Vagina (tissue), 2 donors: Measurements from ENCODE around the gene LDLRAD4. TPM values are rescaled to one million over a fixed set of nuclear protein-coding genes. Genes with fewer than 3 reads are reported as not detected.
"Not testable (repeated sequence)": the region's sequence is repeated elsewhere in the genome, so short reads cannot be mapped to it uniquely, and the experiment has no call there.

Experiments used
- DNase-seq, 2 donors: peaks; one replicate each; pipeline ENCODE4 v3.0.0-alpha.2; 2017; ENCODE audit errors: extremely low spot score in 2 of 2
- H3K27ac ChIP-seq: fragments of 200-600 bp; sonication (generic); one replicate; pipeline ENCODE4 v1.5.1; 2019
- H3K27me3 ChIP-seq: fragments of 200-600 bp; sonication (generic); one replicate; pipeline ENCODE4 v1.5.1; 2019
- H3K36me3 ChIP-seq, 2 donors: fragments of 200-600 bp; sonication (generic); one replicate each; pipeline ENCODE4 v1.5.1; 2017 to 2019
- H3K4me1 ChIP-seq: fragments of 200-600 bp; sonication (generic); one replicate; pipeline ENCODE4 v1.5.1; 2019
- H3K4me3 ChIP-seq, 2 donors: fragments of 200-600 bp; sonication (generic); 1 replicate in 1 of 2; 2 replicates in 1 of 2; pipeline ENCODE4 v1.5.1; 2016 to 2019
- H3K9me3 ChIP-seq: fragments of 200-600 bp; sonication (generic); one replicate; pipeline ENCODE4 v1.5.1; 2019
- POLR2A ChIP-seq, 2 donors: fragments of 450-650 bp; IDR thresholded peaks; one replicate each; pipeline ENCODE4 v1.6.1; 2017; ENCODE audit warnings: antibody characterized with exemption in 2 of 2, mild to moderate bottlenecking in 2 of 2, moderate library complexity in 2 of 2
- POLR2AphosphoS5 ChIP-seq, 2 donors: sonication (generic); formaldehyde crosslinking; IDR thresholded peaks; one replicate each; pipeline ENCODE4 v1.9.0; 2017; ENCODE audit warnings: antibody characterized with exemption in 2 of 2, mild to moderate bottlenecking in 2 of 2, low read depth in 1 of 2; ENCODE audit not compliant: insufficient read depth in 1 of 2
- intact Hi-C: fragments of 100-400 bp; cut with DNase I; formaldehyde crosslinking; loops from one replicate; pipeline ENCODE4 v1.15.1; 2023
- total RNA-seq: library from RNA; depleted of rRNA; stranded (reverse); fragments of >200 nt; gene quantifications from one replicate; pipeline ENCODE4 v1.2.3, GENCODE V29; 2016
- TF ChIP-seq, protein P1 (sequence below), 3 experiments: fragments of 450-650 bp in 2 of 3; fragments of 200-600 bp in 1 of 3; sonication (generic) in 1 of 3; IDR thresholded peaks; one replicate each; pipeline ENCODE4 v1.5.1; 2017 to 2019; ENCODE audit warnings: antibody characterized with exemption in 3 of 3, mild to moderate bottlenecking in 2 of 3, moderate library complexity in 2 of 3

LDLRAD4 gene
- total RNA-seq, 1 donor from 2014 or later, result 24.3 TPM

DNA sequence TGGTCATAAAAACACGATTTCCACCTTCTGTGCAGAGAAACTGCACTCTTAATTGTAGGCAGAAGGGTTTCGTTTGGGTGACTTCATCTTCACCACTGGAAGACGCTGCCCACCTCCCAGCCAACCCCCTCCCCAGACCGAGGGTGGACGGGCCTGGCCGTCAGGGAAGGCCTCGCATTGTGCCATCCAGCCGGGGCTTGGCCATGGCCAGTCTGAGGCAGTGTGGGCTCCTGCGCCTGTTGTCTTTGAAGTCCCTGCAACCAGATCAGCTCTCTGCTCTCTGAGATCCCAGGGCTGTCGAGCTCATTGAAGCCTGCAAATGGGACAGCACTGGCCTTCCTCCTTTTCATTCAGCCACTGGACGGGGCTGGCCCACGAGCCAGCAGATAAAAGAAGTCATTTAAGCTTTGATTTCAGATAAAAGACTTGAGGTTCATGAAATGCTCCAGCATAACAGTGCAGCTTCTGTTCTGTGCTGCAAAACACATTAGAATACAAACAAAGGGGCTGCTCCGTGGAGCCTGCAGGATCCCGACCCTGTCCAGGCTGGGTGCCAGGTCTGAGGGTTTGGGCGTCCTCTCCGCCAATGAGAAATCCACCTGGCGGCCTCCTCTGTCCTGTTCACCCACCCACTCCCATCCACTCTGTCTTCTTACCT, 253.5 kb downstream of the LDLRAD4 start:
- no peak for DNase-seq
- TF ChIP-seq POLR2AphosphoS5 (IDR thresholded peaks at IDR 0.05; ENCODE audit: insufficient read depth in 1 of 2, low read depth in 1 of 2) (no peak), POLR2A (IDR thresholded peaks at IDR 0.05) (no peak)
- TF ChIP-seq, protein P1, sequence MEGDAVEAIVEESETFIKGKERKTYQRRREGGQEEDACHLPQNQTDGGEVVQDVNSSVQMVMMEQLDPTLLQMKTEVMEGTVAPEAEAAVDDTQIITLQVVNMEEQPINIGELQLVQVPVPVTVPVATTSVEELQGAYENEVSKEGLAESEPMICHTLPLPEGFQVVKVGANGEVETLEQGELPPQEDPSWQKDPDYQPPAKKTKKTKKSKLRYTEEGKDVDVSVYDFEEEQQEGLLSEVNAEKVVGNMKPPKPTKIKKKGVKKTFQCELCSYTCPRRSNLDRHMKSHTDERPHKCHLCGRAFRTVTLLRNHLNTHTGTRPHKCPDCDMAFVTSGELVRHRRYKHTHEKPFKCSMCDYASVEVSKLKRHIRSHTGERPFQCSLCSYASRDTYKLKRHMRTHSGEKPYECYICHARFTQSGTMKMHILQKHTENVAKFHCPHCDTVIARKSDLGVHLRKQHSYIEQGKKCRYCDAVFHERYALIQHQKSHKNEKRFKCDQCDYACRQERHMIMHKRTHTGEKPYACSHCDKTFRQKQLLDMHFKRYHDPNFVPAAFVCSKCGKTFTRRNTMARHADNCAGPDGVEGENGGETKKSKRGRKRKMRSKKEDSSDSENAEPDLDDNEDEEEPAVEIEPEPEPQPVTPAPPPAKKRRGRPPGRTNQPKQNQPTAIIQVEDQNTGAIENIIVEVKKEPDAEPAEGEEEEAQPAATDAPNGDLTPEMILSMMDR (IDR thresholded peaks at IDR 0.05), result no peak
- intact Hi-C loops, result no loop called here
- Histone ChIP-seq H3K27ac (no peak overlapping the region), H3K36me3 (no peaks in the 10 kb centered on the region), H3K4me1 (no peaks in the 10 kb centered on the region), H3K27me3 (no peaks in the 10 kb centered on the region), H3K4me3 (no peak overlapping the region), H3K9me3 (no peaks in the 10 kb centered on the region)

DNA sequence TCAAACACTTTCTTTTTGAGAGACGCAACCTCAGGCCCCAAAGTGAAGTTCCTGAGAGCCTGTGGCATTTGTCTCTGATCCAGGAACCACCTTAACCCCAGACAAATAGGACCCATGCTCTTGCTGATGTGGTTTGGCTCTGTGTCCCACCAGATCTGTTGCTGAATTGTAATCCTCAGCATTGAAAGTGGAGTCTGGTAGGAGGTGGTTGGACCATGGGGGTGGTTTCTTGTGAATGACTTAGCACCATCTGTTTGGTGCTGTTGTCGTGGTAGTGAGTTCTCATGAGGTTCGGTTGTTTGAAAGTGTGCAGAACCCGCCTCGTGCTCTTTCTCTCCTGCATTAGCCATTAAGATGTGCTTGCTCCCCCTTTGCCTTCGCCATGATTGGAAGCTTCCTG, 255.2 kb downstream of the LDLRAD4 start:
- DNase-seq, result no peak
- H3K4me1 ChIP-seq, result no peaks in the 10 kb centered on the region
- intact Hi-C loops, result no loop called here
- no peaks in the 10 kb centered on the region for H3K9me3 ChIP-seq
- no peak for TF ChIP-seq POLR2A (IDR thresholded peaks at IDR 0.05)
- TF ChIP-seq, protein P1 (IDR thresholded peaks at IDR 0.05), result no peak
- H3K36me3 ChIP-seq, result no peaks in the 10 kb centered on the region
- no peak overlapping the region for H3K27ac ChIP-seq
- no peaks in the 10 kb centered on the region for H3K27me3 ChIP-seq
- no peak overlapping the region for H3K4me3 ChIP-seq

DNA sequence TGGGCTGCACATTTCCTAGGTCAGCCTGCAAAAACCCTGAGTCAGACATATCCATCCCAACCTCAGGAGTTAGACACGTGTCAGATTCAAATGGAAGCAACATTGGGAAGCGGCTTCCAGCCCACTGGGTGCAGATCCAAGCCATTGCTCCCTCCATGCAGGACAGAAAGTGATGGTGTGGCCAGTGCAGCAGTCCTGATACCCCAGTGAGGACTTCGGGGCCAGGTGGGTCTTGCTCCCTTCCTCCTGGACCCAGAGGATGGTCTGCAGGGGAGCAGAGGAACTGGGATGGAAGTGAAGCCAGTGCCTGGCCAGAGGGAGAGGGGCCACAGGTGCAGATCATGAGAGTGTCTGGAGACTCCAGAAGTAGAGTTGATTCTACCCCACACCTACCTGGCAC, 255.8 kb downstream of the LDLRAD4 start:
- intact Hi-C loops, result no loop called here
- H3K27me3 ChIP-seq, result no peaks in the 10 kb centered on the region
- no peaks in the 10 kb centered on the region for H3K36me3 ChIP-seq
- no peak overlapping the region for H3K27ac ChIP-seq
- no peaks in the 10 kb centered on the region for H3K9me3 ChIP-seq
- H3K4me3 ChIP-seq, result no peak overlapping the region
- TF ChIP-seq POLR2AphosphoS5 (IDR thresholded peaks at IDR 0.05; ENCODE audit: insufficient read depth in 1 of 2, low read depth in 1 of 2), result no peak
- TF ChIP-seq POLR2A (IDR thresholded peaks at IDR 0.05), result no peak
- TF ChIP-seq, protein P1 (IDR thresholded peaks at IDR 0.05), result no peak
- no peak for DNase-seq
- no peaks in the 10 kb centered on the region for H3K4me1 ChIP-seq

DNA sequence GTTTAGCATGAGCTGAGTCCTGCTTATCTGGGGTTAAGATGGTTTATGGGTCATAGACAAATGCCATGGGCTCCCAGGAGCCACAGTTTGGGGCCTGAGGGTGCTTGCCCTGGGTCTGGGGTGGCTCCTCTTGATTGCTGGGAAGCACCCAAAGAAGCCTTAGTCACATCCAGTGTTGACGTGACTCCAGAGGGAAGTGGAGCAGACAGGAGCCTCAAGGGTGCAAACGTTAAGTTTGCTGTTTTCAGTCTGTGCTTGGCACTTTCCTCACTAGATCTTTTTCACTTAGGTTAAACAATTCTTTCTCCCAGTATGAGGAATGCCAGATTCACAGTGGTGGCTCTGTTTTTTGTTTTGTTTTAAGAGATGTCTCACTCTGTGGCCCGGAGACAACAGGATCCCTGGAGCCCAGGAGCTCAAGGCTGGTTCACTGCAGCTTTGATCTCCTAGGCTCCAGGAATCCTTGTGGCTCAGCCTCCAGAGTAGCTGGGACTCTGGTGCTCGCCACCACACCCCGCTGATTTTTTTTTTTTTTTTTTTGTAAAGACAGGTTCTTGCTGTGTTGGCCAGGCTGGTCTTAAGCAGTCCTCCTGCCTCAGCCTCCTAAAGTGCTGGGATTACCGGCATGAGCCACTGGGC, 256.5 kb downstream of the LDLRAD4 start:
- TF ChIP-seq POLR2AphosphoS5 (IDR thresholded peaks at IDR 0.05; ENCODE audit: insufficient read depth in 1 of 2, low read depth in 1 of 2) (no peak), POLR2A (IDR thresholded peaks at IDR 0.05) (no peak)
- TF ChIP-seq, protein P1 (IDR thresholded peaks at IDR 0.05), result no peak
- no peaks in the 10 kb centered on the region for H3K4me1 ChIP-seq
- intact Hi-C loops, result no loop called here
- H3K27ac ChIP-seq, result no peak overlapping the region
- no peaks in the 10 kb centered on the region for H3K36me3 ChIP-seq
- no peaks in the 10 kb centered on the region for H3K27me3 ChIP-seq
- no peaks in the 10 kb centered on the region for H3K9me3 ChIP-seq
- no peak overlapping the region for H3K4me3 ChIP-seq
- DNase-seq, result no peak

DNA sequence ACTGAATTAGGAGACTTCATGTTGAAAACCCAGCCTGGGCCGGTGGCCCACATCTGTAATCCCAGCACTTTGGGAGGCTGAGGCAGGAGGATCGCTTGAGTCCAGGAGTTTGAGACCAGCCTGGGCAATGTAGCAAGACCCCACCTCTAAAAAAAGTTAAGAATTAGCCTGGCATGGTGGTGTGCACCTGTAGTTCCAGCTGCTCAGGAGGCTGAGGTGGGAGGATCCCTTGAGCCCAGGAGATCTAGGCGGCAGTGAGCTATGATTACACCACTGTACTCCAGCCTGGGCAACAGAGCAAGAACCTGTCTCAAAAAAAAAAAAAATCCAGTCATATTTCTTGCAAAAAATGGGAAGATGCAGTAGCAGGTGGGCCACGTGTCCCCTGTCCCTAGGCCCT, 257.8 kb downstream of the LDLRAD4 start:
- intact Hi-C loops, H3K9me3 ChIP-seq, H3K27ac ChIP-seq, H3K4me3 ChIP-seq, H3K36me3 ChIP-seq, DNase-seq, H3K27me3 ChIP-seq: not testable (repeated sequence)
- peaks cover 11% of the 10 kb centered on the region for H3K4me1 ChIP-seq
